ENCODE measurements around the gene RFX7.

Gene RFX7

GRCh38 chr15:56126409-56126808 is 117.3 kb downstream of the RFX7 start:
- DNase-seq (ENCODE audit: low read depth) = no peak

GRCh38 chr15:56124391-56124790 is 119.3 kb downstream of the RFX7 start:
- no peak for DNase-seq (ENCODE audit: low read depth)

- DNase-seq (ENCODE audit: low read depth) = no peak
Observed at GRCh38 chr15:56105855-56106254, 137.8 kb downstream of the RFX7 start.

- no peak for DNase-seq (ENCODE audit: low read depth)
Observed at GRCh38 chr15:56102441-56102840, 141.2 kb downstream of the RFX7 start.

- no peak for DNase-seq (ENCODE audit: low read depth)
Observed at GRCh38 chr15:56099311-56099710, 144.4 kb downstream of the RFX7 start.

GRCh38 chr15:56098195-56098863 is 145.3 kb downstream of the RFX7 start:
- no peak for DNase-seq (ENCODE audit: low read depth)

GRCh38 chr15:56095406-56095805 is 148.3 kb downstream of the RFX7 start:
- DNase-seq (ENCODE audit: low read depth) = no peak

GRCh38 chr15:56094171-56094570 is 149.5 kb downstream of the RFX7 start:
- DNase-seq (ENCODE audit: low read depth) = no peak

GRCh38 chr15:56088389-56088788 is 155.3 kb downstream of the RFX7 start:
- no peak for DNase-seq (ENCODE audit: low read depth)

GRCh38 chr15:56086566-56086965 is 157.1 kb downstream of the RFX7 start:
- no peak for DNase-seq (ENCODE audit: low read depth)

GRCh38 chr15:56082263-56082761 is 161.4 kb downstream of the RFX7 start:
- no peak for DNase-seq (ENCODE audit: low read depth)

GRCh38 chr15:56077081-56077480 is 166.6 kb downstream of the RFX7 start:
- DNase-seq (ENCODE audit: low read depth) = no peak

GRCh38 chr15:56076640-56077039 is 167.0 kb downstream of the RFX7 start:
- no peak for DNase-seq (ENCODE audit: low read depth)

- no peak for DNase-seq (ENCODE audit: low read depth)
Observed at GRCh38 chr15:56074481-56075265, 169.0 kb downstream of the RFX7 start.

- DNase-seq (ENCODE audit: low read depth) = no peak
Observed at GRCh38 chr15:56064152-56064551, 179.5 kb downstream of the RFX7 start.

GRCh38 chr15:56059716-56060115 is 184.0 kb downstream of the RFX7 start:
- DNase-seq (ENCODE audit: low read depth) = no peak

- no peak for DNase-seq (ENCODE audit: low read depth)
Observed at GRCh38 chr15:56058986-56059385, 184.7 kb downstream of the RFX7 start.

- DNase-seq (ENCODE audit: low read depth) = no peak
Observed at GRCh38 chr15:56056626-56057025, 187.1 kb downstream of the RFX7 start.

GRCh38 chr15:56053046-56053400 is 190.7 kb downstream of the RFX7 start:
- DNase-seq (ENCODE audit: low read depth) = no peak

- DNase-seq (ENCODE audit: low read depth) = no peak
Observed at GRCh38 chr15:56052395-56053045, 191.2 kb downstream of the RFX7 start.

- DNase-seq (ENCODE audit: low read depth) = no peak
Observed at GRCh38 chr15:56051676-56052075, 192.0 kb downstream of the RFX7 start.

GRCh38 chr15:56049577-56049976 is 194.1 kb downstream of the RFX7 start:
- no peak for DNase-seq (ENCODE audit: low read depth)

GRCh38 chr15:56047354-56047753 is 196.3 kb downstream of the RFX7 start:
- no peak for DNase-seq (ENCODE audit: low read depth)
